ENCODE results near the gene HOXA7.

The HOXA7 gene

GRCh38 chr7:27113991-27114769, 42.3 kb downstream of the HOXA7 start:
- no peak overlapping the region for H3K4me3 ChIP-seq (replicated peaks; ENCODE audit: low read depth, low read length)
- DNase-seq (ENCODE audit: extremely low read depth, low read depth), result no peak
- TF ChIP-seq CTCF (IDR thresholded peaks at IDR 0.05; ENCODE audit: low read depth, low read length, missing control alignments), result no peak

GRCh38 chr7:27112955-27113949, 43.2 kb downstream of the HOXA7 start:
- no peak for DNase-seq (ENCODE audit: extremely low read depth, low read depth)
- no peak overlapping the region for H3K4me3 ChIP-seq (replicated peaks; ENCODE audit: low read depth, low read length)
- TF ChIP-seq CTCF (IDR thresholded peaks at IDR 0.05; ENCODE audit: low read depth, low read length, missing control alignments), result no peak

GRCh38 chr7:27112361-27112760, 44.1 kb downstream of the HOXA7 start:
- DNase-seq (ENCODE audit: extremely low read depth, low read depth), result no peak
- no peak for TF ChIP-seq CTCF (IDR thresholded peaks at IDR 0.05; ENCODE audit: low read depth, low read length, missing control alignments)
- H3K4me3 ChIP-seq (replicated peaks; ENCODE audit: low read depth, low read length), result no peak overlapping the region

- DNase-seq (ENCODE audit: extremely low read depth, low read depth), result no peak
- no peak for TF ChIP-seq CTCF (IDR thresholded peaks at IDR 0.05; ENCODE audit: low read depth, low read length, missing control alignments)
- no peak overlapping the region for H3K4me3 ChIP-seq (replicated peaks; ENCODE audit: low read depth, low read length)
These were observed 44.7 kb downstream of the HOXA7 start for GRCh38 chr7:27111751-27112277.

- TF ChIP-seq CTCF (IDR thresholded peaks at IDR 0.05; ENCODE audit: low read depth, low read length, missing control alignments), result no peak
- no peak overlapping the region for H3K4me3 ChIP-seq (replicated peaks; ENCODE audit: low read depth, low read length)
- no peak for DNase-seq (ENCODE audit: extremely low read depth, low read depth)
These were observed 45.3 kb downstream of the HOXA7 start for GRCh38 chr7:27111042-27111750.
